Activated T-cell treated with anti-CD3 and anti-CD28 coated beads for 48 hours (primary cell): ENCODE measurements around the gene PPP6R2.
A peak's percentile ranks its signal among the peaks of the same experiment; 100 is the strongest.

Experiments
- DNase-seq: peaks from one replicate; pipeline ENCODE4 v3.0.0-alpha.2; 2020; ENCODE audit warnings: low read depth

Gene PPP6R2

DNA sequence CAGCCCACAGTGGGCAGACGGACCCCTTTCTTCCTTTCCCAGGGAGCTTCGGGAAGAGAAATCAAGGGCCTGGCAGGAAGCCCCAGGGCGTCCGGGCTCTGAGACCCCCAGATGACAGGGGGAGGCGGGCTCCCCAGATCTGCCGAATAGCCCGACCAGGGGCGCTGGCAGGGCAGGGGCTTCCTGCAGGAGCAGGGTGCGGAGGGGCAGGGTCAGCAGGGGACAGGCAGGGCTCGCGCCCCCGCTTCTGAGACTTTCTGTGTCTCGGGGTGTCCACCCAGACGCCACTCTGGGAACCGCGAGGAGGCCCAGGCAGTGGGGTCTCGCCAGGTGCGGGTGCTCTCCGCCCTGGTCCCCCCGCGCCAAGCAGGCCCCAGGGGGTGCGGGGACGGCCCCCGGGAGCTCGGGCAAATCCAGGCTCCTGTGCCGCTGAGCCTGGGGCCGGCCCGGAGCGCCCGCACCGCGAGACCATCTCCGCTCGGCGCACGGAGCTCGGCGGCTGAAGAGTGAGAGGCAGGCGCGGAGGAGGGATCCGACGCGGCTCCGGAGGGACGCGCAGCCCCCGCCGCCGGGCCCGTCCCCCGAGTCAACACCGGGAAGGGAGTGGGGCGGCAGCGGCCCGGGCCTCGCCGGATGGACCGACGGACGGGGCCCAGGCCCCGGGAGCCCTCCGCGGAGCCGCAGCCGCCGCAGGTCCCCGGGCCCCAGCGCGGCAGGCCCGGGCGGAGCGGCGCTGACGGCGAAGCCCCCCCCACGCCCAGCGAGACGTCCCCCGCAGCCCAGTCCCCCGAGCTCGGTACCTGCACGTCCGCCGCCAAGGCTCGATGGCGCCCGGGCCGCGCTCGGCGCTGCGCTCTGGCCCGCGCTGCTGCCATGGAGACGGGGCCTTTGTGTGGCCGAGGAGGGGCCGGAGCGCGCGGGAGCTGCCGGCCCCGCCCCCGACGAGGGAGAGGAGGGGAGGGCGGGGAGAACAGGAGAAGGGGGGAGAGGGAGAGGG is 36.1 kb upstream of the PPP6R2 start, which contains the start of gene PLXNB2:
Gene PLXNB2 (minus strand): TSS at position 894 of the 997 bp plus-strand sequence. CDS start 17,062 bp downstream, outside the sequence.
- peak; percentile 24 for DNase-seq

GRCh38 chr22:50307890-50308596 is 35.1 kb upstream of the PPP6R2 start:
- no peak for DNase-seq

DNA sequence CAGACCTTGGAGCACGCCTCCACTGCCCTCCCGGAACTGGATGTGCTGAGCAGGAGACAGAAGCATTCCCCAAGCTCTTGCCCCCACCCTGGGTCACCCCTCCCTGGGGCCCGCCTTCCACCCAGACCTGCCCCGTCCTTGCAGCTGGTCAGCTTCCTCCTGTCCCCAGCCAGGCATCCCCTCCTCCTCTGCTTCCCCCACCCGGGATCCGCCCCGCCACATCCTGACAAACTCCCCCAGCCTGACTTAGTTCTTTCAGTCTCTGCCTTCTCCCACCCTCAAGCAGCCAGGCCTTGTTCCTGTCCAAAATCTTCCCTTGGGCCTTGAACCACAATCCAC is 34.6 kb upstream of the PPP6R2 start:
- no peak for DNase-seq

- no peak for DNase-seq
Observed at GRCh38 chr22:50308986-50309600, 34.0 kb upstream of the PPP6R2 start.

DNA sequence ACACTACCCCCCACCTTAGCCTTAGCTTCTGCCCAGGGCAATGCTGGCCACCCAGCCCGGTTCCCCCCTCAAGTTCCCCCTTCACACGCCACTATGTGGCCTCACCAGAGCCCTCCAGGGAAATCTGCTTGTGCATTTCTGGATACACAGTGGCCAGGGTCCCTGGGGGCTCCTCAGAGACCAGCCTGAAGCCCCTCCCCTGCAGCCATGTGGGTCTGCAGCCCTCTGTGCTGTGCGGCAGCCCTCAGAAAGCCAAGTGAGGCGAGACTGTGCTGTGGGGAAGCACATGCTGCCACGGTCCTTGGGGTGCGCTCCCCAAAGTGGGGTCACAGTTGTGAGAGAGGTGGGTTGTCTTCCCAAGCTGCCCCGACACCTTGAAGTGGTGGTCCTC is 33.5 kb upstream of the PPP6R2 start:
- DNase-seq = no peak

DNA sequence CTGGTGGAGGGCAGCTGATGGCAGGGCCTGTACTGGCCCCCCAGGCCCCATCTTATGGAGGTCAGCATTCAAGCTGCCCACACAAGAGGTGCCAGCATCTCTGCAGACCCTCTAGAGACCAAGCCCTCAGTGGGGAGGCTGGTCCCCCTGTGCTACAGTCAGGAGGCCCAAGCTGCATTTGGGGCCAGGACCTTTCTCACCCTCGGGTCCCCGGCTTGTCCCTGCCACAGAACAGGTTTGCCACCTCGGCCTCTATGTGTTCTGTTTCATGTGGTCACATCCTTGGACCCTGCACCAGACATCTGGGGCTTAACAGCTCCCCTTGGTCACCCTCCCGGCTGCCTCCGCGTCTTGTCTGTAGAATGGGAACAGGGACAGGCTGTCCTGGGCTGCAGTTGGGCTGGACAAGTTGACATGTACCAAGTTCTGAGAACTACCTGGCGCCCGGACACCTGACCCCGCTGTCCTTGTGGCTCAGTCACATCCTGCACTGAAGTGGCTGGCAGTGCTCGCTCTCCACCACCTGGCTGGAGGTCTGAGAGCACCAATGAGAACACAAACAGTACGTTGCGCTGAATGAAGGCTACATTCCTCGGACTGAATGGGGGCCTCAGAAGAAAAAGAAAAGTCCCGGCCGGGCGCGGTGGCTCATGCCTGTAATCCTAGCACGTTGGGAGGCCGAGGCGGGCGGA is 33.0 kb upstream of the PPP6R2 start:
- no peak for DNase-seq

GRCh38 chr22:50310949-50311444 is 32.1 kb upstream of the PPP6R2 start:
- no peak for DNase-seq

GRCh38 chr22:50311606-50312351 is 31.3 kb upstream of the PPP6R2 start:
- DNase-seq = no peak

- no peak for DNase-seq
Observed at GRCh38 chr22:50312371-50312770, 30.8 kb upstream of the PPP6R2 start.

DNA sequence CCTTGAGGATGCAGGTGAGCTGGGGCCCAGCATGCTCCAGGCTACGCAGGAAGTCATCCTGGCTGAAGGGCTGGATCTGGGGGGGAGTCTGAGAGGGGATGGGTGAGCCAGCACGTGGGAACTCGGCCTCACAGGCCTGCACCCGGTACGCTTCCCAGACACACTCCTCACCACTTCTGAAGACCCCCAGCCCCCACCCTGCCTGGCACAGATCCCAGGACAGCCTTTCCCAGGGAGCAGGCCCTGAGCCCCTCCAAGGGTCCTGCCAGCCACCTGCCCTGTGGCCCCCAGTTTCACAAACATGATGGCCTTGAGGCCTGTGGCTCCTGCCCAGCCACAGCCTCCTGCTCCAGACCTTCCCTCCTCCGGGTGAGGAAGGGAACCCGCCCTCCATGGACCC is 30.1 kb upstream of the PPP6R2 start:
- no peak for DNase-seq

DNA sequence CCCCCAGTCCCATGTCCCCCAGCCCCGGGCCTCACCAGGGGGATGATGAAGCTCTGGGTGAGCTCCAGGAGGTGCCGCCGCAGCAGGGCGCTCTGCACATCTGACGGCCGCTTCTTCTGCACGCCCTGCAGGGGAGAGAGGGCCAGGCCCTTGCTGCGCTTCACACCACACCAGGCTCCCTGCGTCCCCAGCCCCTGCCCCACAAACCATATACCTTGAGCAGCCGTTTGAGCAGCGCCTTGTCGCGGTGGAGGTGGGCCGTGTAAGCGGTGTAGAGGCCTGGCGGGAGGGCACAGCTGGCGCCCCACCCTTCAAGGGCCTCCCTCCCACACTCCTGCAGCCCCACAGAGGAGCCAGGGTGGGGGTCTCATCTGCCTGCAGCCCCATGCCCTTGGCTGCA is 29.5 kb upstream of the PPP6R2 start:
- DNase-seq = no peak

- DNase-seq = no peak
Observed at GRCh38 chr22:50314081-50314454, 29.1 kb upstream of the PPP6R2 start.

DNA sequence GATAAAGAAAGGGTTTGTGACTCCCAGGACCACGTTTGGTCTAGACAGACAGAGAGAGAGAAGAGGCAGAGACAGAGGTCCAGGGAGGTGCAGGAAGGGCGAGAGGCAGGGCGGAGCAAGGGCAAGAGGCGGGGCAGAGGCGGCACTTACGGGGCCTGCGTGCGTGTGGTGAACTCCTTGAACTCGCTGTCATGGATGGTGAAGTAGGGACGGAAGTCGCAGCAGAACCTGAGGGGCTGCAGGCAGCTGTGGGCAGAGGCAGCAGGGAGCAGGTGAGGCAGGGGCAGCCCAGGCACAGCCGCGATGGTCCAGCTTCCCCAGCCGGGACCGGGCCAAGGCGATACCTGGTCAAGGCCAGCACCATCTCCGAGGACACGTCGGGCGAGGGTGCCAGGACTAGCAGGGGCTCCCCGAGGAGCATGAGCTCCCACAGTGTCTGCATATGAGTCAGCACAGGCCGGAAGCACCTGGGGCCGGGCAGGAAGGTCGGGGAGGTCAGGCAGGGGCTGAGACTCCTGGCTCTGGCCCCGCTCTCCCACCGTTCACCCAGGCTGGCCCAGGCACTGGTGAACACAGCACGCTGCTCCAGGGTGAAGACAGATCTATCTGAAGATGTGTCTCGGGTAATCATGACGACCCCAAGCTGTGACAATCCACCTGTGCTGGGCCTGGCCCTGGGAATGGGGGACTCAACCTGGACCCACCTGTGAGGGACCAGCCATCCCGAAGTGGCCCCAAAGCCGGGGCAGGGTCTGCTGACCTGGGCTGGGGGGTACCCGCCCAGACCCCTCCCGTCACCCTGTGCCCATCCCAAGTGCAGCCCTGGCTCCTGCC is 28.5 kb upstream of the PPP6R2 start:
- DNase-seq = peak; percentile 76

- no peak for DNase-seq
Observed at GRCh38 chr22:50315289-50316113, 27.6 kb upstream of the PPP6R2 start.

DNA sequence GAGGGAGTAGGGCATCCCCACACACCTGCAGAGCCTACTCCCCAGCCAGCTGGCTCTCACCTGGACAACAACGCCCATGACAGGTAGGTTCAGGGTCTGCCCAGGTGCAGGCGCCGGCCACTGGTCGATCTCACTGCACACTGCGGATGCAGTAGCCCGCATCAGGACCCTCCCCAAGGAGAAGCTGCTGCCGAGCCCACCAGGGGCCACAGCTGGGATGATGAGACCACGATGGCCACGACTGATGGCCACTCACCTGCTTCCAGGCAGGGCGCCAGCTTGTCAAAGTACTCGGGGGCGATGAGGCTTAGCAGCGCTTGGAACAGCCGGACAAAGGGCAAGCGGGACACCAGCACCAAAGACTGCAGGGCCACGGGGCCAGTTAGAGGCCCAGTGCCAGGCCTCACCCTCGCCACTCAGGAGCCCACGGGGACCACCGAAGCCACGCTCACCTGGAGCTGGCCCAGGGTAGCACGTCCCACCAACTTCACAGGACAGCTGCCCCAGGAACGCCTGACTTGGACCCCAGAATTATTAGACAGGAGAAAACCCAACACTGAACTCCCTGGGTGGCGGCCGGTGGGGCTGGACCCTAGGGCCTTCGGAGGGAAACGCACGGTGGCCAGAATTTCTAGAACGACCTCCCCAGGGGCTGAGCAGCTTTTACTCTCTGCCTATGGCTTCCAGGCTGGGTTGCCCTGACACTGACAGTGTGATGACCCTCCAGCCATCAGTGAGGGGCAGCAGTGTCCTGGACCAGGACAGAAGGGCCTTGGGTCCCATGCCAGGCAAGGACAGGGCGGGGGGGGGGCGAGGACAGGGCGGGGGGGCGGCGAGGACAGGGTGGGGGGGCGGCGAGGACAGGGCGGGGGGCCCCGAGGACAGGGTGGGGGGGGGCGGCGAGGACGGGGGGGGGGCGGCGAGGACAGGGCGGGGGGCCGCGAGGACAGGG is 26.7 kb upstream of the PPP6R2 start:
- DNase-seq = no peak

DNA sequence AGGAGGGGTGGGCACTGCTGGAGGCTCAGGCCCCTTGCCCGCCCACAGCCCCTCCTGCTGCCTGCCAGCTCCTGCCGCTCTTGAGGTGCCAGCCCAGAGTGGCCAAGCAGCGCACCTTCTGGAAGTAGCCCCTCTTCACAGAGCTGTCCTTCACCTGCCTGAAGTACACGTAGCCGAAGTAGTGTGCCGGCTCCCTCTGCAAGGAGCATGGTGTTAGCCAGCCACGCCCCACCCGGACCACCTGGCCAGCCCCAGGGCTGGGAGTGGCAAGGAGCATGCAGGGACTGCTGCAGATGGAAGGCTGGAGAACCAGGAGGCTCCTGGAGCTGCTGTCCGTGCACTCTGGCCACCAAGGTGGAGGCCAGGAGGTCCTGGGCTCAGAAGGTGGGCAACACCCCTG is 25.9 kb upstream of the PPP6R2 start:
- DNase-seq = no peak

DNA sequence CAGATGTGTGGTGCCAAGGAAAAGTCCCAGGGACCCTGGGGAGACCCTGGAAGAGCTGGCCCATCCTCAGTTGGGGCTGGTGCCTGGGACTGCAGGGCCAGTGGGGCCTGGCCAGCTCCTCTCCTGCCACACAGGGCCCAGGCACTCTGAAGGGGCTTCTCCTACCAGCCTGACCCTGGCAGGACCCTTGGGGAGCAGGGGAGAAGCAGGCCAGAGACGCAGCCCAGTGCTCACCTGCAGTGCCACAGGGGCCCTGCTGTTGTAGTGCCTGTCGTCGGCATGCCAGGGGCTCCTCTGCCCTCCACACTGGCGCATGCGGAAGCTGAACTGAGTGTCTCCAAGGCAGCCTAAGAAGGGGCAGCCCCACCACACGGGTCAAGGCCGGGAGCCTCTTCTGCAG is 25.5 kb upstream of the PPP6R2 start:
- DNase-seq = no peak

- no peak for DNase-seq
Observed at GRCh38 chr22:50318356-50318697, 24.8 kb upstream of the PPP6R2 start.
